Inflammatory macrophage treated with lipopolysaccharide for 1 hour (primary cell): ENCODE results near the gene CAPN2.
"Not testable (repeated sequence)": the region's sequence is repeated elsewhere in the genome, so short reads cannot be mapped to it uniquely, and the experiment has no call there.

ENCODE experiments used
- DNase-seq, 2 donors: peaks; one replicate each; pipeline ENCODE4 v3.0.0-alpha.2; 2020 to 2022

CAPN2 gene

DNA sequence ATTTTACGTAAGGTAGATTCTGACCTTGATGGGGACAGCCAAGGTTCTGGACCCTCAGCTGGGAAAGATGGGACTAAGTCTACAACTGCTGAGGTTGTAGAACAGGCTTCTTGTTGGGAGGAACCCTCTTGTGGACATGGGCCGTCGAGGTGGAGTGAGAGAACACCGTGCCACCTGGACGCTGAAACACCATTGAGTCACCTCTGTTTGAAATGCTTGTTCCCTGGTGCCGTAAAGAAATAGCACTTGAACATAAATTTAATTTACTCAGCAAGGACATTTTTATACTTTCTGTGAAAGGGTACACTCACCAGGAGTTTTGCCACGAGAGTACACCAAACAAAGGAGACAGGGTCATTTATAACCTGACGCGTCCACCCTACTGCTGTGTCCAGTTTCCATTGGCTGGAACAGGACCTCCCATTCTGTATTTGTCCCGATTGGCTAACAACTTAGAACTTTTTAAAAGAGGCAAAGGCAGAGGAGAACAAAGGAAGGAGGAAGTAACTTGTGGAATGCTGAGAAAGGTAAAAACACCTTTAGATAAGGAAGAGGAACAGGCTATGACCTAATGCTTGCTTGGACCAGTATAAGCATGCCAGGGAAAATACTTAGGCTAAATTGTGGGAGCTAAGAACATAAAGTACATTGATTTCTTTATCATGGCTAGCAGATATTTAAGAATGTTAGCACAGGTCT lies 27.8 kb downstream of the CAPN2 start:
- not testable (repeated sequence) for DNase-seq

DNA sequence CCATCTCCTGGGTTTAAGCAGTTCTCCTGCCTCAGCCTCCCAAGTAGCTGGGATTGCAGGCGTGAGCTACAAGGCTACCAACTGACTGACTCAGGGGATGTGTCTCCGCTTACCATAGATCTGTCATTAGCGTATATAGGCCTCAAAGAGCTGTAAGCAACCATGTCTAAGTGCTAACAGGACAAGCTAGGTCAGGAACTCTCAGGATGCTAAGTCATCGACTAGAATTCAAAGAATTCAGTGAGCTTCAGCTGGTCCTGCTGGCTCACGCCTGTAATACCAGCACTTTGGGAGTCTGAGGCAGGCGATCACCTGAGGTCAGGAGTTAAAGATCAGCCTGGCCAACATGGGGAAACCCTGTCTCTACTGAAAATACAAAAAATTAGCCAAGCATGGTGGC lies 29.5 kb downstream of the CAPN2 start:
- DNase-seq = no peak

DNA sequence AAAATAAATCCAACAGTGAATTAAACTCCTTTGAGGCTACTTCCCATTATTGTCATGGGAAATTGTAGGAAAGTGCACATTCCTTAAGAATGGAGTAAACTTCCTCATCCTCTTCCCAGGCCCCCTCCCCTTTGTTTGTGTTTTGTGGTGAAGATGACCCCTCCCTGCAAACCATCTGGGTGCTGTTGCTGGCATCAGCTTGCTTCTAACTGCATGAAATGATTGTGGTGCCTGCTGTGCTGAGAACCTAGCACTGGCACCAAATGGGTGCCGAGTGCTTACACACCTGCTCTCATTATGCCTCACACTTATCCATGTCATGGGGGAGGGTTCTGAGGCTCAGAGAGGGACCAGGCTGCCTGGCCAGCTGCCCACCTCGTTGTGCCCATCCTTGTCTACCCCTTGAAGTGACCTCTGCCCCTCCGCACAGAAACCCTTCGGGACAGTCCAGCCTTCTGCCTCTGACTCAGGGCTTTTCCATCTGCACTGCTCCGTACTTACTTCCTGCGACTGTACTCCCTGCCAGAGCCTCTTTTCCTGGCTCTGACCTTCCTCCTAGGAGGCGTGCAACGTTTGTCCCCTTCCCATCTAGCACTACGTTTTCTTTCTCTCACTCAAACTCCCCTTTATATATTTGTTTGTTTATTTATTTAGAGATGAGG lies 30.6 kb downstream of the CAPN2 start:
- DNase-seq = no peak

DNA sequence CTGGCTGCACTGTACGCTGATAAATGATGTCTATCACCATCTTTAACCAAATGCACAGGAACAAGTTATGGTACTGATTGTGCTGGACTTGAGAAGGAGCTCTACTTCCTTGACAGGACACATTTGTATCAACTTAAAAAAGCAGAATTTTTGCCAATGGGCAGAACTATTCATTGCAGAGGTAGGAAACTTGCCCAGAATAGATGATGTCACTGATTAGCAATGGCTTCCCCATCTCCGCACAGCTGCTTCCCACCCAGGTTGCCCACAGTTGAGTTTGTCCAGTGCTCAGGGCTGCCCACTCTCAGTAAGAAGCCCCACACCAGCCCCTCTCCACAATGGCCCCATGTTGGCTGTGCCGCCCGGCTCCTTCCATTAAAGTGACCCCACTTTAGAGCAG lies 33.4 kb downstream of the CAPN2 start:
- no peak for DNase-seq

DNA sequence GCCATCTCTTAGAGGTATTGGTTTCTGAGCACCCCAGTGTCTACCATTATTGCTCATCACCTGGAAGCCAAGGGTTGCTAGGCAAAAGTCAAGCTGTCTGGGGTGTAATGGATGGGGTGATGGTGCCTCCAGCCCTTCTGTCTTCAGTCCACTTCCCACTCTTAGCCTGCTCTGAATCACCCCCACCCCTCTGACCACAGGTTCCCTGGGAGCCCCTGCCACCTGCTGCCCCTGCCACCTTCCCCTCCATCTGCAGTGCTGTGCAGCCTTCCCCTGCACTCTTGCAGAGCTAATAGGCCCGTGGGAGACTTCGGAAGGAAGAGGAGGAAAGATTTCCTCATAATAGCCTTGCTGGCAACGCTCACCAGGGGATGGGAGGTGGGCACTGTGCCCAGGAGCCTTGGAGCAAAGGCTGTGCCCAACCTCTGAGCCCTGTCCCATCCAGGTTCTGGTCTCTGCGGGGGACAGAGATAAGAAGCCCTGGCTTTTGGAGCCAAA lies 35.5 kb downstream of the CAPN2 start:
- DNase-seq = no peak

DNA sequence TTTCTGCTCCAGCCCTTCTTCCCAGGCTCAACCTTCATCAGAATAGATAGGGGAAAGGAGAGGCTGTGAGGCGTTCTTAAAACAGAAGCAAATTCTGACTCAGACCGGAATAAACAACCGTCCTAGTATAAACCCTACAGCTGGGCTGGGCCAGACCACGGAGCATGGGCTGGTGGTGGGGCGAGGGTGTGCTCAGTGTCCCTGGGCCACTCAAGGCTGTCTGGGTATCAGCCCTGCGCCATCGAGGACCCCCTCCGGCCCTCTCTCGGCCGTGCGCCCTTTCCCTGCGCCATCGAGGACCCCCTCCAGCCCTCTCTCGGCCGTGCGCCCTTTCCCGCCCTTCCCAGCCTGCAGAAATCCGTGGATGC lies 36.0 kb downstream of the CAPN2 start:
- peak in 1 of 2 donors; percentile 28 for DNase-seq

DNA sequence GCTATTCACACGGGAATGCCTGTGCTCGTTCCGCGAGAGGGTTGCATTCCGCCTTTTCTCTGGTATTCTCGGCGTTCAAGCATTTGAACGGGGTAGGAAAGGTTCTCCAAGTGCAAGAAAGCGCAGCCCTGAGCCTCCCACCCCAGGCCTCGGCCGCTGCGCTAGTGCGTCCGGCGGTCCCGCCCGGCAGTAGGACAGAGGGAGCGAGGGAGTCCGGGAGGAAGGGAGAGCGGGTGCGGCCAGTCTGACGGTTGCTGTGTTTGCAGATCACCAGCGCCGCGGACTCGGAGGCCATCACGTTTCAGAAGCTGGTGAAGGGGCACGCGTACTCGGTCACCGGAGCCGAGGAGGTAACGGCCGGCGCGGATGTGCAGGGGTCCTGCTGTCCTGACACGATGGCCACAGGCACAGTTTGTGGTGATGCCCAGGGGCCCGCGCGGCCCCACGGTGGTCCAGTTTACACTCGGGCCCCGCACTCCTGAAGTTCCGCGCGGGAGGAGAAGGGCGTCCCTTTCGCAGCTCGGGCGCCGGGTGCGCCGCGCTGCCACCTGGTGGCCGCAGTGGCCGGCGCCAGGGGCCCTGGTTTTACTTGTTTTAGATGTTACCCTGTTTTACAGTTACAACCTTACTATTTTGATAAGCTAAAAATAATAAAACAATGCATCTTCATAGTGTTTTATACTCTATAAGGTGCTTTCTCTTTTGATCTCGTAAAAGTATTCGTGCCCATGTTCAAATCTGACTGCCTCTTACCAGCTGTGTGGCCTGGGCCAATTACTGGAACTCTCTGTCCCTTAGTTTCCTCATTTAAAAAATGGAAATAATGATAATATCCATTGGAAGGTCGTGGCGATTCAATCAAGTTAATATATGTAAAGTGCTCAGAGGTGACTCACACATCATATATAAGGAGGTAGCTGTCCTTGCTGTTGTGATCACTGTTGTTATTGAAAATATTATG lies 36.7 kb downstream of the CAPN2 start:
- peak; percentile 33 to 71 for DNase-seq

DNA sequence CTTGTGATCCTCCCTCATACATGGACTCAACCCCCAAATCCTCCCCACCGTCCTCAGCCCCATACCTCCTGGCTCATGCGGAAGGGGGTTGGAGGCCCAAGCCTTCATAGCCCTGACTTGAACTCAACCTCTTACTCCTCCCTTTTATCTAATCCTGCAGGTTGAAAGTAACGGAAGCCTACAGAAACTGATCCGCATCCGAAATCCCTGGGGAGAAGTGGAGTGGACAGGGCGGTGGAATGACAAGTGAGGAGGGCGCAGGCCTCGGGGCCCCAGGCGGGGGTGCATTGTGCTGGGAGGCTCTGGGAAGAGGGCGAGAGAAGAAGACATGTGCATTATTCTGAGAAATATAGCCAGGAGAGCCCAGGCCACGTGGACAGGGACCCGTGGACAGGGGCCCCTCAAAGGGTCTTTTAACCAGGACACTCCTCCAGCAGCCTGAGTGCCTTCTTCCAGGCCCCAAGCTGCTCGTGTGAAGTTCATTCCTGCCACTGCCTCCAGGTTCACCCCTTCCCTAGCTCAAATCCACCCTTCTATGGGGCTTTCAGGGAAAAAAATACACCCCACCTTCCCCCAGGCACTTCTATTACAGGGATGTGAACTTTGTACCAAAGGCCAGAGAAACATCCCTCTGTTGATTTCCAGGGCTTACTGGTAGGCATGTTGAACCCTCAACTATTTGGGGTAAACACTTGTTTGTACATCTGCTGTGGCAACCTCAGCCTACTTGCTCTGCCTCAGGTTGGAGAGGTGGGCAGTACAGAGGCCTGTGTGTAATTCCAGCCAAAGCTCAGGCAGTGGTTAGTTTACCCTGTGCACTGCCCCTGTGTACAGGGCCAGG lies 38.6 kb downstream of the CAPN2 start:
- DNase-seq = no peak

DNA sequence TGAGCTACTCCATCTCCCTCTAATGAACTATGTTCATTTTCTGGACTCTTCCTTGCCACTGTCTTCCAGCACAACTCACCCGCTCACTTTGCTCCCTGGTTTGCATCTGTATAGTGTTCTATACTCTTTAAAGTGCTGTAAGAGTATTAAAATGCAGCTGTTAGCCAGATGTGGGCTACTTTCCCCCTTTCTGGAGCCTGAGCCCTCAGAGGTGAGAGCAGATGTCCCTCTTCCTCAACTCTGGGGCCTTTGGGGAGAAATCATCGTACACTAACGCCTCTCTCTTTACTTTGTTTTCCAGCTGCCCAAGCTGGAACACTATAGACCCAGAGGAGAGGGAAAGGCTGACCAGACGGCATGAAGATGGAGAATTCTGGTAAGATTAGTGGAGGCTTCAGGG lies 39.4 kb downstream of the CAPN2 start:
- DNase-seq = no peak

DNA sequence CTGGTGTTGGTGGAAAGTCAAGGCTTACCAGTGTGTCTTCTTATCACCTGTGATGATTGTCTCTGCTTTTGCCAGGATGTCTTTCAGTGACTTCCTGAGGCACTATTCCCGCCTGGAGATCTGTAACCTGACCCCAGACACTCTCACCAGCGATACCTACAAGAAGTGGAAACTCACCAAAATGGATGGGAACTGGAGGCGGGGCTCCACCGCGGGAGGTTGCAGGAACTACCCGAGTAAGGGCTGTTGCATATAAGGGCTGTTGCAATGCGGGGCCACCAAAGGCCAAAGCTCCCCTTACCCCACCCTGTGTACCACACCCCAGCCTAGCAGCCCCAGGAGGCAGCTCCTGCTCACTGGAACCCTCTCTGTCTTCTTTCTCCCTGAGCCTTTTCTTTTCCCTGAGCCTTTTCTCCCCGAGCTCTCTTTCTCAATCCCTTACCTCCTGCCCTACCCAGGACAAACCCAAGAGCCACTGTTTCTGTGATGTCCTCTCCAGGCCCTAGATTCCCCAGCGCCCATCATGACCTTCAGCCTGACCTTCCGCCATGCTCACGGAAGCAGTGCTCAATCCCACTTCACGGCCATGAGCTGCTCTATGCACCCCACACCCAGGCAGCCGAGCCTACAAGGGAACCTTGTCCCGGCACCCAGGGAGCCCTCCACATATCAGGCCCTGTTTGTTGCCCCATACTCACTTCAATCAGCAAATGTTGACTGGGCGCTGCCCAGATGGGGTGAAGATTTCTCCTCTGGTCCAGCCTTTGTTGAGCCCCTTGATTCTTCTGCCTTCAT lies 40.6 kb downstream of the CAPN2 start:
- no peak for DNase-seq

DNA sequence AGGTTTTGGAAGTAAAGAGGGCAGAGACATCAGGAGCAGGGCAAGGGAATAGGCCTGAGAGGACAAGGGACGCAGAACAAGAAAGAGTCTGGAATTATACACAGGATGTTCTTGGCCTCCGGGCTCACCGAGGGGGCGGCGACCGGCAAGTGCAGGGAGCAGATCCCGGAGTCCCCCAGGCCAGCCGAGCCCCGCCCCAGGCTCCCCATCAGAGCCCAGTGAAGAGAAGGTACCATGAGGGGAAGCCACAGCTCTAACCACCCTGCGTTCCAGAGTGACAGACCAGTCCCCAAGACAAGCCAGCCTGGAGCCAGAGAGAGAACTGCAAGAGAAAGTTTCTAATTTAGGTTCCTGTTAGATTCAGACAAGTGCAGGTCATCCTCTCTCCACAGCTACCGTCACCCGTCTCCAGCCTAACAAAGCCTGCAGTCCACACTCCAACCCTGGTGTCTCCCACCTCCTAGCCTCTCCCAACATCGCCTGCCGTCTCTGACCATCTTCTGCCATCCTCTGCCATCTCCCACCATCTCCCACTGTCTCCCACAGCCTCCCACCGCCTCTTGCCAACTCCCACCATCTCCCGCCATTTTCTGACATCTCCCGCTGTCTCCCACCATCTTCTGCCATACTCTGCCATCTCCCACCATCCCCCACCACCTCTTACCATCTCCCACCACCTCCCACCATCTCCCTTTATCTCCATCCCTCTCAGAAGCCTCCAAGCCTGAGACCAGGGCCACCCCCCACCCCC lies 42.5 kb downstream of the CAPN2 start:
- no peak for DNase-seq

DNA sequence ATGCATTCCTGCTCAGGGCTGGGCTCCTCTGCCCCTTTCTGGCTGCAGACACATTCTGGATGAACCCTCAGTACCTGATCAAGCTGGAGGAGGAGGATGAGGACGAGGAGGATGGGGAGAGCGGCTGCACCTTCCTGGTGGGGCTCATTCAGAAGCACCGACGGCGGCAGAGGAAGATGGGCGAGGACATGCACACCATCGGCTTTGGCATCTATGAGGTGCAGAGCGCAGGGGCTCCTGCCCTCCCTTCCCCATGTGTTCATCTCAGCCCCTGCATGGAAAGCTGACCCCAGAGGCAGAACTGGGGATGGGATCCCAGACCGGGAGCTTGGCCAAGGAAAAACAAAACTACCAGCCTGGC lies 43.1 kb downstream of the CAPN2 start:
- no peak for DNase-seq

DNA sequence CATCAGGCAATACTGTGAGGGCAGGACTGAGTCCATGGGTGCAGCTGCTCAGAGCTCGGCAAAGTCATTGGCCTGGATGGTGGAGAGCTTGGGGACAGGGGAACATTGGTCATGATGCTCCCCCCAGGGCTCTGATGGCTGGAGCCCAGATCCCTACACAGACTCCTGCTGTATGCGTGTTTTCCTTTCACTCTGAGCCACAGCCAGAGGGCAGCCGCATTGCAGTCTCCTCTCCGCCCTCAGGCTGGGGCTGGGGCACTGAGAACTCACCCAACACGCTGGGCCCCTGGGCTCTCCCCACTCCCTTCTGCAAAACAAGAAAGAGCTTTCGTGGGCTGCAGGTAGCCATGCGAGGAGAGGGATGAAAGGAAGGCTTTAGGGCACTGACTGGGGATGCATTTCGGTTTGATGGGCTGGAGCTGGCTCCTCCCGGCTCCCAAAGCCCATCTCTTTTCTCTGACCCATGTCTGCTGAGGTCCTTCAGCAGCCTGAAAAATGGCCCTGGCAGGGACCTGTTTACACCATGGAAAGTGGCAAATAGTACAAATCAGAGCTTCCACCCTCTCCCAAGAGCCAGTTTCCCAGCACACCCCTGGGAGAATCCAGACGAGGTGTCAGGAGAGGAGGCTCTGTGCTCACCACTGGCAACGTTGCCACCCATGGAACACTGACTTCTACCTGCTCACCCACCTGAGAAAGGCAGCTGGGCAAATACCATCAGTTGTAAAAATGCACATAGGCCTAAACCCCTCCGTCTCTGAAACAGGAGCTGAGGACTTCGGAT lies 43.8 kb downstream of the CAPN2 start:
- DNase-seq = no peak

DNA sequence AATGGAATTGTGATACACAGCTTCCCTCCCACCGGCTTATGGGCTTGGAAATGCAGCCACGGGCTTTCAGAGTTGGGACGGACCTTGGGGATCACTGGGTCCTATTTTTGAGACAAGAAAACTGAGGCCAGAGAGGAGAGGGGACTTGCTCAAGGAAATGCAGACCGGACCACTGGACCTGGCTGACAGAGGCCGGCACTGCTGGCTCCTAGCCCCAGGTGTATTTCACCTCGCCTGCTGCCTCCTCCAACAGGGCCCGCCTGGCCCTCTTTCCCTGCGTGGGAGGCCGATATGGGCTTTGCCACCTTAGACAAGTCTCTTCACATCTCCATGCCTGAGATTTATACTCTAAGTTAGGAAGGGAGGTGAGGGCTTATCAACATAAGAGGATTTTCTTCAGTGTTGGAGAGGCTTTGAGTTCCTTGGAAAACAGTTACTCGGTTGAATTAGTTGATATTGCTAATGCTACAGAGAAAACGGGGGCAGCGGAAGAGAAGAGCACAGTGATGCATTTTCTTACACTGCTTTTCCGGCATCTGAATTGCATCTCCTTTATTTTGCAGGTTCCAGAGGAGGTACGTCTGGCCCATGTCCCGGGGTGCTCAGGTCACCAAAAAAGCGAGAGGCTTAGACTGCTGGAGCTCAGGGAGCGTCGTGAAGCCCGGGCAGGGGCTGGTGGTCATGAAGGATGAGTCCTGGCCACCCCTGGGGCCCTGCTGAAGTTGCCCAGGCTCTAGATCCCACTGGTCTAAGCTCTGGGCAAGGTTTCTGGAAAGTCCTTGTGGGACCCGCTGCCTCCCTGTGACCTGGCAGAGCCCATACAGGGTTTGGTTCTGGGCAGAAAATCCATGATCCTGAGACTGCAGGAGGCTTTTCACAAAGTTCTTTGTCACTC lies 44.7 kb downstream of the CAPN2 start:
- no peak for DNase-seq

DNA sequence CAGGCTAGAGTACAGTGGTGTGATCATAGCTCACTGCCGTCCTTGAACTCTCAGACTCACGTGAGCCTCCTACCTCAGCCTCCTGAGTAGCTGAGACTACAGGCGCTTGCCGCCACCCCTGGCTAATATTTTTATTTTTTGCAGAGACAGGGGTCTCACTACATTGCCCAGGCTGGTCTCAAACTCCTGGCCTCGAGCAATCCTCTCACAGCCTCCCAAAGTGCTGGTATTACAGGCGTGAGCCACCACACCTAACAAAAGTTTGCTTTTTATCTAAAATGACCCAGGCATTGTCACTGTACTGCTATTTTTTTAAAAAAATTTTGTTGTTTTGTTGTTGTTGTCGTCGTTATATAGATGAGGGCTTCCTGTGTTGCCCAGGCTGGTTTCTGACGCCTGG lies 46.4 kb downstream of the CAPN2 start:
- DNase-seq = no peak

DNA sequence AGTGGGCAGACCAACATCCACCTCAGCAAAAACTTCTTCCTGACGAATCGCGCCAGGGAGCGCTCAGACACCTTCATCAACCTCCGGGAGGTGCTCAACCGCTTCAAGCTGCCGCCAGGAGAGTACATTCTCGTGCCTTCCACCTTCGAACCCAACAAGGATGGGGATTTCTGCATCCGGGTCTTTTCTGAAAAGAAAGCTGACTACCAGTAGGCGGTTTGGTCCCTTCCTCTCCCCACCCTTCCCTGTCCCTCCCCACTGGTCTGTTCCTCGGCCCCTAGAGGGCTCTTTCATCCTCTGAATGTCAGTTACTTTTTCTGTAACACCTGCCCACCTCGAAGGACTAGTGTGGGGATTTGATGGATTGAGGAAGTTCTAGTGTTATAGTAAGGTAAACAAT lies 46.9 kb downstream of the CAPN2 start:
- no peak for DNase-seq

DNA sequence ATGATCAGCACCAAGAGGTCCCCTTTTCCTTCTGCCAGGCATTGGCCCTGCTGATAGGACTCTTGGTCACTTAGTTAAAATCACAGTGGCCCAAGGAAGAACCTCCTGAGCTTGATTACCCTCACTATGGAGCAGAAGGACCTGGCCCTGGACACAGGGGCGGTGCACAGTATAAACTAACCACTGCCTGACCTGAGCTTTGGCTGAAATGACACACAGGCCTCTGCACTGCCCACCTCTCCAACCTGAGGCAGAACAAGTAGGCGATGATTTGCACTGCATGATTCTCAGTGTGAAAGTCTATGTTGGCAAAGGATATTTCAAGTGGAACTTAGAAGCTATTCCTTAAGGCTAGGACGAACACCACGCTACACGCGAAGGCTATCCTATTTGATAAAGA lies 48.5 kb downstream of the CAPN2 start:
- DNase-seq = no peak

DNA sequence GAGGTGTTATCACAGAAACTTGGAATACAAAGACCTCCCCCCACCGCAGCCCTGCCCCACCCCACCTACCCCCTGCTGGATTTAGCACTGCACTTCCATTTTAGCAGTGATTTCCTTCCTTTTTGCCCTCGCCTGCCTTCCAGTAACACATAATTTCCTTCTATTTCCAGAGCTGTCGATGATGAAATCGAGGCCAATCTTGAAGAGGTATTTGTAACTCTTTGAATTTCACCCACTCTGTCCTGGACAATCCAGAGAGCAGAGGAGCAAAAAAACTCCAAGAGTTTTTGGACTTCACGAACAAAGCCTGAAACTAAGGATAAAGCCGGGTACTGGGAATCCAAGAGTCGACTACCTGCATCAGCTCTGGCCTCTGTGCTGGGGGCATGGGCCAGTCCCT lies 49.1 kb downstream of the CAPN2 start:
- DNase-seq = no peak

DNA sequence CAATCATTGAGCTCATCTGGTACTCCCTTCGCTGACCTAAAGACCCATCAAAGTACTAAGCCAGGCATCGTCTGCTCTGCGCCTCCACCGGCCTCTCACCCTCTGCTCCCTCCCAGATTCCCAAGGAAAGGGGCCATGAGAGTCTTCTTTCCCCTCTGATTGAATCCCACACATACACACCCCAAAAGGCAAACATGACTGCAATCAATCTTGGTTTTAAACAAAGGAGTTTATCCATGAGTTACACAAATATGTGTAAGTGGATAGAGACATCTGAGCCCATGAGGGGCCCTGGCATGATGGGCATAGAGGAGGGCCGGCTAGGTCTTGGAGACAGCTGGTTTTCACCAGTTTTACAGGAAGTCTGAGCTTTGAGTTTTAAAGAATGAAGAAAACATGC lies 50.9 kb downstream of the CAPN2 start:
- DNase-seq = no peak
